HK-2 (cell line): Measurements from ENCODE around the gene NKAPL.
A peak's percentile ranks its signal among the peaks of the same experiment; 100 is the strongest.

Experiments
- DNase-seq: peaks from one replicate; pipeline ENCODE4 v3.0.0-alpha.2; 2018; ENCODE audit not compliant: unreplicated experiment

Gene NKAPL

DNA sequence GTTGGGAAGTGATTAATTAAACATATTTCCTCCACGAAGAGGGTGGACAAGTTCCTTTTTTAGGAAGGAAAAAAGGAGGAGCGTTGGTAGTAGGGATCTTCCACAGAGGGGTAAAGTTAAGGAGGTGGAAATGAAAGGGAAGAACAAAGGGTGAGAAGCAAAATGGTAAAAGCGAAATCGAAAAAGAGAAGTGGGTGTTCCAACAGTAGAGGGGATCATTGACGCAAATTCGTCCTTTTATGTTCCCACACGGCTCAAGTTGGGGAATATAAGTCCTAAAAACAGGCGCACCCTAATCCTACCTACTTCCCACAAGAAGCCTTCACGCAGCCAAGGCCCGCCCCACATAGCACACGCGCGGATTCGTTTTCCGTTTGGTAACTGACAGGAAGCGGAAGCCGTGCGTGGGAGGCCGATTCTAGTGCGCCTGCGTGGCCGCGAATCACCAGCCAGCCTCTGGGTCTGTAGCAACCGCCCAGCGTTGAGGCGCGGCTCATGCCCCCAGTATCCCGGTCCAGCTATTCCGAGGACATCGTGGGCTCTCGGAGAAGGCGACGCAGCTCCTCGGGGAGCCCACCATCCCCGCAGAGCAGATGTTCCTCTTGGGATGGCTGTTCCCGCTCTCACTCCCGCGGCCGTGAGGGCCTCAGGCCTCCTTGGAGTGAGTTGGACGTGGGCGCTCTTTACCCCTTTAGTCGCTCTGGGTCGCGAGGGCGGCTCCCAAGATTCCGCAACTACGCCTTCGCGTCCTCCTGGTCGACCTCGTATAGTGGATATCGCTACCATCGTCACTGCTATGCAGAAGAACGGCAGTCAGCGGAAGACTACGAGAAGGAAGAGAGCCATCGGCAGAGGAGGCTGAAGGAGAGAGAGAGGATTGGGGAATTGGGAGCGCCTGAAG, at the start of gene NKAPL:
NKAPL (plus strand) TSS at position 421 of the 901 bp plus-strand sequence; CDS start at position 496, 75 bp downstream.
- DNase-seq, result no peak

DNA sequence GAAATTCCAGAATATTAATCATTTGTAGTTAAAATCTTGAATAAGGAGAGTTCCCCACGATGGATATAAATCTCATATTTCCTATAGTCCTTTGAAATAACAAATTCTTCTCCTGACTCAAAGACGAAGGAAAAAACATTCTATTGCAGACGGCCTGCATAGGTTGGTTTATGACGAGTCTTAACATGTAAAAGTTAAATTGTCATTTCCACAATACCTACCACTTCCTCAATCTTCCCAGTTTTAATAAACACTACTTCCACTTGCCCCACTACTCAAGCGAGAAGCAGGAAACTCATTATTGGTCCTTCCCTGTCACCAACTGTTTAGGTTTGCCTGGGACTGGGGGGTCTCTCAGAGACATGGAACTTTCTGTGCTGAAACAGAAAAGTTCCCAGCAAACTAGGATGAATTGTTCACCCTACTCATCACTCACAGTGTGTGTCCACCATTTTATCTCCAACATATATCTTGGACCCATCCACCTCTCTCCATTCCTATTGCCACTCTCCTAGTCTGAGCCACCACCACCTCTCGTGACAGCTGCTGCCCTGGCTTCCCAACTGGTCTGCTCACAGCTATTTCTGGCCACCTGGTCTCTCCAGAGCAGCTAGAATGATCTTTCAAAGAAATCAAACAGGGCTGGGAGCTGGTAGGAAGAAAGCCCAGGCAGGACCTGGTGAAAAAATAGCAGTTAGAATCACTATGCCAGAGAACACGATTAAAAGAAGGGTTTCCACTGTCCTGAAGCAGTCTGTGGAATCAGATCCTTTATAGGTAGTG, 49.2 kb upstream of the NKAPL start:
- DNase-seq, result no peak

- DNase-seq, result peak; percentile 20
Observed at GRCh38 chr6:28211840-28212509, 47.1 kb upstream of the NKAPL start.

GRCh38 chr6:28212510-28213212, 46.4 kb upstream of the NKAPL start:
- peak; percentile 87 for DNase-seq

DNA sequence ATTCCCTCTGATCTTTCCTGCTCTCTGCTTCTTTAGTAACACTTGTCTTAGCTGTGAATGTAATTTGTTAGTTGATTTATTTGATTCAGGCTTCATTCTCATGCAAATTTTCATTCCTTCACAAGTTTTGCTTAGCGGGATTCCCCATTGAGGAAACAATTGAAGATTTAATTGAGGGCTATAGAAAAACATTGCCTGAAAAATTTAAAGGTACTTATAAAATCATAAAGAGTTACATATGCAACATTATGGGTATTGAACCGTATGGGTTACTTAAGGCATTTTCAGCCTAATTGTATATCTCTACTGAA, 45.9 kb upstream of the NKAPL start:
- DNase-seq, result no peak

GRCh38 chr6:28215425-28215824, 43.7 kb upstream of the NKAPL start:
- no peak for DNase-seq

- no peak for DNase-seq
Observed at GRCh38 chr6:28217890-28218289, 41.2 kb upstream of the NKAPL start.

DNA sequence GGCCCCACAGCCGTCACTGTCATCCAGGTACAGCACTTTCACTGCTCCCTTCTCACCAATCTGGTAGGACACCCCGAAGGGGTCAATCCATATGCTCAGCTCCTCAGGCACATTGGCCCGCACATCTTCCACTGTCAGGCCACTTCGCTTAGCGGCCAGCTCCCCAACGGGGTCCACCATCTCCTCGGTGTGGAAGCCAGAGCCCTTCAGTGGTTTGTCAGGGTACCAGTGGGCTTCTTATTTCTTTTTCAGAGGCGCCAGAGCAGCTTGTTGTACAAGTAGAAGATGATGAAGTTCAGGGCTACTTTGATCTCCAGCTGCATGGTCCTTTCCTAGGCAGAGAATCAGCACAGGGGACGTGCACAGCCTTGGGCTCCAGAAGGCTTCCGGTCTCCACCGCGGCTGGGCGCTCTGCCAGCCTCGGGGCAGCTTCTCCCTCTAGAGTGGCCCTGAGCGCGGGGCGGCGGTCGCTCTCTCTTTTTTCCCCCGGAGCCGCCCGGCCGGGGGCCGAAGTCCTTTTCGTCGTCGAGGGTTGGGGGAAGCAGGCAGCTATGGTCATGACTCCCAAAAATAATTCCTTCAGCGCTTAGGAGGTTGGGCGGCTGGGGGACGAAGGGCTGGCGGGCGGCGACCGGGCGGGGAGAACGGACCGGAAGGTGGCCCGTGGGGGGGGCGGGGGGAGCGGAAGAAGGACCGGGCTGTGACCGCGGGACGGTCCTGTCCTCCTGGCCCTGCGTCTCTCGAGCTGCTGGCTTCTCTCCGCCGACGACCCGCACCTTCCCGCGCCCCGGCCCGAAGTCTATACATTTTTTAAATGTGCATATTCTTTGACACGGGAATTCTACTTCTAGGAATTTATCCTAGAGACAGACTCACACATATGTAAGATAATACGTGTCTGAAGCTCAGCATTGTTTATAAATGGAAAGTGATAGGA, 40.5 kb upstream of the NKAPL start:
- DNase-seq, result peak; percentile 75

DNA sequence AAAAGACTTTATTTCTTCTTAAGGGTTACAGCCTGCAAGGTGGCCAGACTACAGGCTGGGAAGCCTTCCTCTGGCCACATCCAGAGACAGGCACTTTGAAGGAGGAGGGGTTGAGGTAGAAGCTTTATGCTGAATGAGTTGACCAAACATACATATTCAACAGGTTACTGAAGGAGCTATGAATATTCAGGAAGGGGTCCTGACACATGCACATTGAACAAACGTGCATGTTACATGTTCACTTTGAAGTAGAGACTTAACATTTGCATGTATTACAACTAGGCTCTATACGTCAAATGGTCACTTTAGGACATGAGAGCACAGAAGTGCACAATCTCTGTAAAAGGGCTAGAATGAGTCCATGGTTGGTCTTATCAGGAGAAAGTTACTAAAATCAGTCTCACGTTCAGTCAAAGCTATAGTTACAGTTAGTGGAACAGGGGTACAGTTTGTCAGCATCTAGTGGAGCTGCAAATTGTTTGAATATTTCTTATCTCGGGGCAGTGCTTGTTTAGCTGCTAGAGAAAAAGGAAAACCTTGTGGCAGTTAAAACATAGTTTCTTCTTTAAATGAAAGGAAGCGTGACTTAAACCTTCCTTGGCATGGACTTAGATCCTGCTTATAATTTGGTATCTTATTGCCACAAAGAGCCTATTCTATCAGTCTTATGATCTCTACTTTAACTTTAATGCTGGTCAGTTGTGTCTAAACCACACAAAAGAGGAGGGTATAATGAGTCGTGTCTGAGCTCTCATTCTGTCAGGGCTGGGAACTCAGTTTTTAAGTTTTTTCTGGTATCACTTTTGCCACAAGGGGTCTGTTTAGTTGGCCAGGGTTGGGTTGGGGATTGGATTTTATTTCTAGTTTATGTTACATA, 38.6 kb upstream of the NKAPL start:
- DNase-seq, result no peak

DNA sequence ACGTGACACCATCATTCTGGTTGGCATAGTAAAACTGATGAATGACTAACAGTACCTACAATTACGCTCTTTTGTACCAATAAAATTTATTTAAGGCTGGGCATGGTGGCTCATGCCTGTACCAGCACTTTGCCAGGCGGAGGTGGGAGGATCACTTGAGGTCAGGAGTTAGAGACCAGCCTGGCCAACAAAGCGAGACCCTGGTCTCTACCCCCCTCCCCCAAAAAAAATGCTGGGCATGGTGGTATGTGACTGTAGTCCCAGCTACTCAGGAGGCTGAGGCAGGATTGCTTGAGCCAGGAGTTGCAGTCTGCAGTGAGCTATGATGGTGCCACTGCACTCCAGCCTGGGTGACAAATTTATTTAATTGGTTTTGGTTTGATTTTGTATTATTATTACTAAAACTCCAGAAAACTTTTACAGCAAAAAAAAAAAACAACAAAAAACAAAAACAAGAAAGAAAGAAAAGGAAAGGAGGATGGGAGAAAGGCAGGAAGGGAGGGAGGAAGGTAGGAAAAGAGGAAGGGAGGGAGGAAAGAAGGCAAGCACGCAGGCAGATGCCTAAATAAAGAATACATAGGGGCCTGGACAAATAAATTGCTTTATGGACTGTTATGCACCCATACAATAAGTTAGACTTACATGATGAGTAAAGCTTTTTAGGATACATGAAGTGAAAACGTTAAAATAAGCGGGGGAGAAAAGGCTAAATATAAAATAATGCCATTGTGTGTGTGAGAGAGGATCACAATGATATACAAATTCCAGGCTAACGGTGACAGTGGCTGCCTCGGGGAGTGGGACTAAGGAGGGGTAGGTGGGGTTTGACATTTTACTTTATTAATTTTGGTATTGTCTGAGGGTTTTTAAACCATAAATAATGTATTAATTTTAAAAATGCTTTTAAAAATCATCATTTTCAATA, 34.7 kb upstream of the NKAPL start:
- no peak for DNase-seq

GRCh38 chr6:28225056-28225834, 33.9 kb upstream of the NKAPL start, which contains the start of gene ZSCAN9:
Gene ZSCAN9, plus strand, starts transcription at chr6:28225275. Its CDS starts 1,810 bp downstream, at chr6:28227085.
- DNase-seq, result peak; percentile 89

GRCh38 chr6:28226460-28226859, 32.6 kb upstream of the NKAPL start:
- DNase-seq, result no peak

DNA sequence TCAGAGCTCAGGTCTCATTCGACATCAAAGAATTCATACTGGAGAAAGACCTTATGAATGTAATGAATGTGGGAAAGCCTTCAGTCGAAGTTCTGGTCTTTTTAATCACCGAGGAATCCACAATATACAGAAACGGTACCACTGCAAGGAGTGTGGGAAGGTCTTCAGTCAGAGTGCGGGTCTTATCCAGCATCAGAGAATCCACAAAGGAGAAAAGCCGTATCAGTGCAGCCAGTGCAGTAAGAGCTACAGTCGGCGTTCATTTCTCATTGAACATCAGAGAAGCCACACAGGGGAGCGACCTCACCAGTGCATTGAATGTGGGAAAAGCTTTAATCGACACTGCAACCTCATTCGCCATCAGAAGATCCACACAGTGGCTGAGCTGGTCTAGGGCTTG, 26.3 kb upstream of the NKAPL start:
- no peak for DNase-seq

DNA sequence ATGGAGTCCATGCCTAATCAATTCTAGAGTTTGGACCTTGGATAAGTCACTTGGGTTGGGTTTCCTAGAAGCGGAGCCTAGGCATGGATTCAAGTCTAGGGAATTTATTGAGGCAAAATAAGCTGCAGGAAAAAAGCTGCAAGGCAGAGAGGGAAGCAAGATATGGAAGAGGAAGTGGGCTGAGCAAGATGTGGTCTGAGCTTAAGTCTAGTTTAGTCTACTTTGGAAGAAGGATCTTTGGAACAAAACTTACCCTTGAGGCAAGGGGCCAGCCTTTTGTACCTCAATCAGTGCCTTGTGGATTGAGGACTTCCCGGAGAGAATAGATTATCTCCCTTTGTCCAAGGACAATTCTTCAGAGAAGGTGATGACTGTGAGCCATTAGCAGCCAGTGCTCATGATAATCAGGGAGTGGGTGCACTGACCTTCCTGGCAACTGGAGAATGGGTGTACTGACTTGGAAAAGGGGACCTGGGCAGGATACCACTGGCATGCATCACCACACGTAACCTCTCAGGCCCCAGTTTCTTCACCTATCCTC, 23.1 kb upstream of the NKAPL start:
- no peak for DNase-seq

DNA sequence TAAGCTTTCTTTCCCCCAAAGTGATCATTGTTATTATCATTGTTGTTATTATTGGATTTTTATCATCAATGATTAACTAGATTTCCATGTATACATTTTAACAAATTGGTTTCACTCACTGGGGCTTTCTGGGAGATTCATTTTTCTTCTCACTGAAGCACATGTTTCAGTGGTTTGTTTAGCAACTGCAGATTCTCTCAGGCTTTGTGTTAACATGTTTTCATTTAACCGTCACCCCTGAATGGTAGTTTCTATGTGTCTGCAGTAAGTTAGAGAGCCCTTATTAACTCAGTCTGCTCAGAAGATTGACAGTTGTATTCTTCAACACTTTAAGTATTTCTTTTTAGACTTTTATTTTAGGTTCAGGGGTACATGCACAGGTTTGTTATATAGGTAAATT, 19.5 kb upstream of the NKAPL start:
- DNase-seq, result no peak

DNA sequence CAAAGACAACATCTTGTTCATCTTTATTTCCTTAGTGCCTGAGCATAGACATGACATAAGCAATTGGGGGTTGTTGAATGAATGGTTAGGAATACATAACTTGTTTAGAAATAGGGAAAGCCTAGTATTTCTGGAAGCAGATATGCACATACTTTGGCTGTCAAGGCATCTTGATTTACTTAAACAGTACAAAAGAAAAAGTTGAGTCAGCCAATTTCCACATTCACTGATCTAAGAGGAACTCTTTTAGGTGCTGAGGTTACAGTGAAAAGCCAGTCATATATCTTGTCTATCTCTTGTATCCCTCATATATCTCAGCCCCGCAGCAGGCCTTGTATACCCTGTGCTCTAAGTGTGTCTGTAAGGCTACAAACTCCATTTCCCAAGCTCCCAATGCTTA, 18.6 kb upstream of the NKAPL start:
- DNase-seq, result no peak

- no peak for DNase-seq
Observed at GRCh38 chr6:28243946-28244345, 15.2 kb upstream of the NKAPL start.
